HepG2 (cell line): ENCODE results near the gene C11orf24. TPM values are rescaled to one million over a fixed set of nuclear protein-coding genes. Genes with fewer than 3 reads are reported as not detected.
A peak's percentile ranks its signal among the peaks of the same experiment; 100 is the strongest.

Experiments used
- ARNTL ChIP-seq: sonication (generic); formaldehyde crosslinking; IDR thresholded peaks from 2 replicates; pipeline ENCODE4 v1.4.0; 2020; ENCODE audit warnings: mild to moderate bottlenecking, missing genetic modification reagents
- ATF5 ChIP-seq: sonication (generic); formaldehyde crosslinking; IDR thresholded peaks from 2 replicates; pipeline ENCODE4 v1.4.0; 2020; ENCODE audit warnings: mild to moderate bottlenecking, low read depth, missing genetic modification reagents
- CBX5 ChIP-seq: sonication (generic); formaldehyde crosslinking; IDR thresholded peaks from 2 replicates; pipeline ENCODE4 v1.4.0; 2020; ENCODE audit warnings: missing genetic modification reagents, borderline replicate concordance
- CEBPG ChIP-seq: IDR thresholded peaks from 2 replicates; pipeline ENCODE4 v1.6.1; 2016
- CREBL2 ChIP-seq: sonication (generic); formaldehyde crosslinking; IDR thresholded peaks from 2 replicates; pipeline ENCODE4 v1.8.1; 2023; ENCODE audit warnings: missing genetic modification reagents, mild to moderate bottlenecking, borderline replicate concordance
- FOSL1 ChIP-seq: sonication (generic); formaldehyde crosslinking; IDR thresholded peaks from 2 replicates; pipeline ENCODE4 v1.9.0; 2021; ENCODE audit warnings: missing genetic modification reagents, borderline replicate concordance
- FOXA3 ChIP-seq: IDR thresholded peaks from 2 replicates; pipeline ENCODE4 v1.6.1; 2016; ENCODE audit warnings: missing genetic modification reagents, missing compliant biosample characterization
- GATAD2A ChIP-seq: IDR thresholded peaks from 2 replicates; pipeline ENCODE4 v1.6.1; 2016
- HNRNPK ChIP-seq: fragments of 200-400 bp; formaldehyde crosslinking; IDR thresholded peaks from 2 replicates; pipeline ENCODE4 v1.6.1; 2018; ENCODE audit warnings: low read length, low read depth, moderate library complexity, mild to moderate bottlenecking; ENCODE audit not compliant: poor library complexity, severe bottlenecking
- HNRNPLL ChIP-seq: fragments of 200-400 bp; formaldehyde crosslinking; IDR thresholded peaks from 2 replicates; pipeline ENCODE4 v1.6.1; 2017; ENCODE audit warnings: mild to moderate bottlenecking, low read depth, low read length; ENCODE audit not compliant: poor library complexity, severe bottlenecking
- MED8 ChIP-seq: sonication (generic); formaldehyde crosslinking; IDR thresholded peaks from 2 replicates; pipeline ENCODE4 v1.8.1; 2023; ENCODE audit warnings: mild to moderate bottlenecking, missing genetic modification reagents; ENCODE audit not compliant: insufficient replicate concordance
- NKX3-1 ChIP-seq: sonication (generic); formaldehyde crosslinking; IDR thresholded peaks from 2 replicates; pipeline ENCODE4 v1.5.0; 2020; ENCODE audit warnings: missing genetic modification reagents
- PRMT3 ChIP-seq: sonication (generic); formaldehyde crosslinking; IDR thresholded peaks from 2 replicates; pipeline ENCODE4 v1.8.1; 2022; ENCODE audit warnings: low read depth, mild to moderate bottlenecking, moderate library complexity, missing genetic modification reagents, borderline replicate concordance
- SATB2 ChIP-seq: sonication (generic); formaldehyde crosslinking; IDR thresholded peaks from 2 replicates; pipeline ENCODE4 v1.5.0; 2020; ENCODE audit warnings: missing genetic modification reagents
- SOX13 ChIP-seq, 3 experiments: fragments of 450-650 bp in 1 of 3; sonication (generic) in 1 of 3; formaldehyde crosslinking in 1 of 3; IDR thresholded peaks in 2 of 3; conservative IDR thresholded peaks in 1 of 3; 2 replicates each; pipeline versions ENCODE4 v1.5.0 to v1.6.1; 2016 to 2020; ENCODE audit warnings: antibody characterized with exemption in 1 of 3, mild to moderate bottlenecking in 1 of 3, missing compliant biosample characterization in 1 of 3, missing genetic modification reagents in 1 of 3, moderate library complexity in 1 of 3
- SP2 ChIP-seq: sonication (generic); formaldehyde crosslinking; IDR thresholded peaks from 2 replicates; pipeline ENCODE4 v1.5.1; 2020; ENCODE audit warnings: mild to moderate bottlenecking, missing genetic modification reagents
- TEF ChIP-seq: sonication (generic); formaldehyde crosslinking; IDR thresholded peaks from 2 replicates; pipeline ENCODE4 v1.5.0; 2020; ENCODE audit warnings: missing genetic modification reagents
- TGIF2 ChIP-seq: IDR thresholded peaks from 2 replicates; pipeline ENCODE4 v1.6.1; 2016; ENCODE audit warnings: control low read depth, missing compliant biosample characterization
- TSC22D2 ChIP-seq: sonication (generic); formaldehyde crosslinking; IDR thresholded peaks from 2 replicates; pipeline ENCODE4 v1.5.1; 2020; ENCODE audit warnings: missing genetic modification reagents, mild to moderate bottlenecking, borderline replicate concordance
- ZBTB46 ChIP-seq: sonication (generic); formaldehyde crosslinking; IDR thresholded peaks from 2 replicates; pipeline ENCODE4 v1.4.0; 2020; ENCODE audit warnings: mild to moderate bottlenecking, missing genetic modification reagents, borderline replicate concordance
- ZFP41 ChIP-seq: sonication (generic); formaldehyde crosslinking; IDR thresholded peaks from 2 replicates; pipeline ENCODE4 v1.4.0; 2020; ENCODE audit warnings: mild to moderate bottlenecking, missing genetic modification reagents, borderline replicate concordance
- ZNF101 ChIP-seq: sonication (generic); formaldehyde crosslinking; IDR thresholded peaks from 2 replicates; pipeline ENCODE4 v1.4.0; 2020; ENCODE audit warnings: mild to moderate bottlenecking, low read depth, missing genetic modification reagents, borderline replicate concordance
- ZNF343 ChIP-seq: sonication (generic); formaldehyde crosslinking; IDR thresholded peaks from 2 replicates; pipeline ENCODE4 v1.4.0; 2020; ENCODE audit warnings: mild to moderate bottlenecking, missing genetic modification reagents
- ZNF430 ChIP-seq: sonication (generic); formaldehyde crosslinking; IDR thresholded peaks from 2 replicates; pipeline ENCODE4 v1.9.0; 2021; ENCODE audit warnings: mild to moderate bottlenecking, missing genetic modification reagents
- ZNF441 ChIP-seq: sonication (generic); formaldehyde crosslinking; IDR thresholded peaks from 2 replicates; pipeline ENCODE4 v1.7.0; 2021; ENCODE audit warnings: missing genetic modification reagents, borderline replicate concordance
- ZNF569 ChIP-seq: sonication (generic); formaldehyde crosslinking; IDR thresholded peaks from 2 replicates; pipeline ENCODE4 v1.5.0; 2020; ENCODE audit warnings: mild to moderate bottlenecking, missing genetic modification reagents, moderate library complexity, borderline replicate concordance
- ZNF607 ChIP-seq: sonication (generic); formaldehyde crosslinking; IDR thresholded peaks from 2 replicates; pipeline ENCODE4 v1.5.1; 2020; ENCODE audit warnings: missing genetic modification reagents, mild to moderate bottlenecking, borderline replicate concordance
- polyA plus RNA-seq, 8 experiments: library from polyadenylated mRNA; depleted of rRNA in 3 of 8; stranded (reverse) in 7 of 8; unstranded in 1 of 8; fragments of >200 nt; fragmentation: Illumina TruSeq in 4 of 8; extraction: Trizol in 4 of 8; gene quantifications; 2 replicates each; pipeline versions ENCODE4 v1.2.1 to v1.2.3, GENCODE V29; 2011 to 2016; ENCODE audit warnings: low read depth in 4 of 8, missing spikeins in 1 of 8, mixed read lengths in 1 of 8; ENCODE audit not compliant: insufficient read depth in 1 of 8
- total RNA-seq, 5 experiments: library from RNA; depleted of rRNA; stranded (reverse); fragments of >200 nt; fragmentation: Illumina TruSeq; extraction: Trizol; gene quantifications; 2 replicates each; pipeline ENCODE4 v1.2.3, GENCODE V29; 2016; ENCODE audit warnings: low read depth in 1 of 5

The C11orf24 gene
- total and polyA plus RNA-seq, 2 of the 13 experiments (the other 11 are each of a cell fraction or from before 2014, with no cell fraction given), result 52.9 to 55.5 TPM

GRCh38 chr11:68213555-68214172 lies 58.1 kb downstream of the C11orf24 start (continued):
- TF ChIP-seq CEBPG (no peak), ZFP41 (CRISPR knock-in tag) (0 out of 2 replicates have a peak, but pooled peaks have one; percentile 58), MED8 (CRISPR knock-in tag) (peak; percentile 30), HNRNPK (peak; percentile 87), TGIF2 (CRISPR knock-in tag) (no peak), ZNF343 (CRISPR knock-in tag) (no peak), GATAD2A (CRISPR knock-in tag) (no peak), ZNF607 (CRISPR knock-in tag) (no peak), ZNF569 (CRISPR knock-in tag) (no peak), CBX5 (no peak), ARNTL (0 out of 2 replicates have a peak, but pooled peaks have one; percentile 13), CREBL2 (peak; percentile 48; the same call in 1 of the 2 replicates), ZNF101 (CRISPR knock-in tag) (no peak), NKX3-1 (CRISPR knock-in tag) (no peak), ZNF441 (CRISPR knock-in tag) (peak; percentile 80), FOXA3 (CRISPR knock-in tag) (peak; percentile 36; the same call in 1 of the 2 replicates), ATF5 (CRISPR knock-in tag) (no peak), HNRNPLL (peak; percentile 76), ZNF430 (CRISPR knock-in tag) (peak; percentile 61; the same call in 1 of the 2 replicates), TEF (no peak), PRMT3 (CRISPR knock-in tag) (no peak), SP2 (CRISPR knock-in tag) (peak; percentile 17; the same call in 1 of the 2 replicates), FOSL1 (CRISPR knock-in tag) (no peak), ZBTB46 (no peak), SATB2 (peak; percentile 68; the same call in 1 of the 2 replicates), TSC22D2 (CRISPR knock-in tag) (0 out of 2 replicates have a peak, but pooled peaks have one; percentile 51), SOX13 (IDR thresholded peaks at IDR 0.05) (no peak), SOX13 (CRISPR knock-in tag; conservative IDR thresholded peaks at IDR 0.05 in 1 of 2, IDR thresholded peaks at IDR 0.05 in 1 of 2) (0 out of 4 replicates have a peak, but pooled peaks of 1 of the 2 experiments have one; percentile 12)
